Stomach (tissue), 4 donors: ENCODE data around the gene GLI1.

ENCODE experiments used
- CTCF ChIP-seq, 7 experiments: fragments of 450-650 bp in 4 of 7; fragments of 200-600 bp in 3 of 7; sonication (generic) in 3 of 7; IDR thresholded peaks; one replicate each; pipeline ENCODE4 v1.5.1; 2016 to 2019; ENCODE audit warnings: antibody characterized with exemption in 7 of 7, control low read depth in 2 of 7, mild to moderate bottlenecking in 1 of 7
- EP300 ChIP-seq: sonication (generic); formaldehyde crosslinking; IDR thresholded peaks from one replicate; pipeline ENCODE4 v1.6.1; 2017; ENCODE audit warnings: antibody characterized with exemption
- POLR2A ChIP-seq, 4 donors: fragments of 450-650 bp; IDR thresholded peaks; one replicate each; pipeline ENCODE4 v1.6.1; 2016; ENCODE audit warnings: antibody characterized with exemption in 4 of 4, control low read depth in 2 of 4, mild to moderate bottlenecking in 1 of 4, moderate library complexity in 1 of 4
- POLR2AphosphoS5 ChIP-seq, 3 donors: sonication (generic); formaldehyde crosslinking; IDR thresholded peaks; one replicate each; pipeline ENCODE4 v1.6.1; 2016; ENCODE audit warnings: antibody characterized with exemption in 3 of 3

GRCh38 chr12:57491393-57492280 is 32.1 kb downstream of the GLI1 start:
- TF ChIP-seq POLR2A (IDR thresholded peaks at IDR 0.05) (no peak), CTCF (IDR thresholded peaks at IDR 0.05) (no peak), POLR2AphosphoS5 (IDR thresholded peaks at IDR 0.05) (no peak), EP300 (no peak)
